Stimulated activated CD8-positive, alpha-beta memory T cell treated with anti-CD3 and anti-CD28 coated beads, Interleukin-7, amount 100 ng/mL, for 1 hour (primary cell): ENCODE results near the gene CALD1.

Source experiments
- DNase-seq, 2 donors: peaks; one replicate each; pipeline ENCODE4 v3.0.0-alpha.2; 2020; ENCODE audit warnings: low read depth in 2 of 2

Gene CALD1

GRCh38 chr7:134927723-134928122 lies 148.3 kb downstream of the CALD1 start:
- DNase-seq: no peak

- no peak for DNase-seq
Observed at GRCh38 chr7:134928554-134928953, 149.1 kb downstream of the CALD1 start.

- no peak for DNase-seq
Observed at GRCh38 chr7:134931487-134931886, 152.1 kb downstream of the CALD1 start.

- no peak for DNase-seq
Observed at GRCh38 chr7:134932707-134933370, 153.4 kb downstream of the CALD1 start.

GRCh38 chr7:134933460-134934068 lies 154.1 kb downstream of the CALD1 start:
- no peak for DNase-seq

- DNase-seq: no peak
Observed at GRCh38 chr7:134935701-134936100, 156.3 kb downstream of the CALD1 start.

- no peak for DNase-seq
Observed at GRCh38 chr7:134936893-134937510, 157.6 kb downstream of the CALD1 start.

GRCh38 chr7:134938141-134938540 lies 158.7 kb downstream of the CALD1 start:
- no peak for DNase-seq

GRCh38 chr7:134939136-134939535 lies 159.7 kb downstream of the CALD1 start:
- DNase-seq: no peak

- DNase-seq: no peak
Observed at GRCh38 chr7:134940729-134941128, 161.3 kb downstream of the CALD1 start.

- DNase-seq: no peak
Observed at GRCh38 chr7:134941185-134941900, 161.9 kb downstream of the CALD1 start.

GRCh38 chr7:134941952-134942351 lies 162.5 kb downstream of the CALD1 start:
- DNase-seq: no peak

GRCh38 chr7:134942690-134943466 lies 163.4 kb downstream of the CALD1 start:
- DNase-seq: no peak

- DNase-seq: no peak
Observed at GRCh38 chr7:134943785-134944400, 164.5 kb downstream of the CALD1 start.

- DNase-seq: no peak
Observed at GRCh38 chr7:134945691-134946090, 166.3 kb downstream of the CALD1 start.

- DNase-seq: no peak
Observed at GRCh38 chr7:134946260-134946659, 166.8 kb downstream of the CALD1 start.

- DNase-seq: no peak
Observed at GRCh38 chr7:134947329-134947728, 167.9 kb downstream of the CALD1 start.

GRCh38 chr7:134947831-134948230 lies 168.4 kb downstream of the CALD1 start:
- no peak for DNase-seq

GRCh38 chr7:134948246-134948645 lies 168.8 kb downstream of the CALD1 start:
- no peak for DNase-seq

- no peak for DNase-seq
Observed at GRCh38 chr7:134948736-134949135, 169.3 kb downstream of the CALD1 start.

GRCh38 chr7:134949171-134949570 lies 169.7 kb downstream of the CALD1 start:
- DNase-seq: no peak
